ENCODE measurements around the gene FBXO44.

- TF ChIP-seq CTCF (IDR thresholded peaks at IDR 0.05) (no peak), TP53 (CRISPR knock-in tag; IDR thresholded peaks at IDR 0.05) (no peak), POLR2A (IDR thresholded peaks at IDR 0.05; ENCODE audit: low read length) (no peak), RCOR1 (IDR thresholded peaks at IDR 0.05; ENCODE audit: low read depth, low read length) (no peak), FOSL2 (IDR thresholded peaks at IDR 0.05) (no peak), FOSL2 (CRISPR knock-in tag; IDR thresholded peaks at IDR 0.05) (no peak), EP300 (IDR thresholded peaks at IDR 0.05) (no peak), PHF8 (IDR thresholded peaks at IDR 0.05; ENCODE audit: borderline replicate concordance, low read depth) (no peak), PBX3 (IDR thresholded peaks at IDR 0.05) (no peak)
These were observed 25.3 kb upstream of the FBXO44 start for GRCh38 chr1:11629184-11630016.
